Measurements from ENCODE around the gene NAT8L.
"Not testable (repeated sequence)": the region's sequence is repeated elsewhere in the genome, so short reads cannot be mapped to it uniquely, and the experiment has no call there.

The NAT8L gene, protein sequence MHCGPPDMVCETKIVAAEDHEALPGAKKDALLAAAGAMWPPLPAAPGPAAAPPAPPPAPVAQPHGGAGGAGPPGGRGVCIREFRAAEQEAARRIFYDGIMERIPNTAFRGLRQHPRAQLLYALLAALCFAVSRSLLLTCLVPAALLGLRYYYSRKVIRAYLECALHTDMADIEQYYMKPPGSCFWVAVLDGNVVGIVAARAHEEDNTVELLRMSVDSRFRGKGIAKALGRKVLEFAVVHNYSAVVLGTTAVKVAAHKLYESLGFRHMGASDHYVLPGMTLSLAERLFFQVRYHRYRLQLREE

DNA sequence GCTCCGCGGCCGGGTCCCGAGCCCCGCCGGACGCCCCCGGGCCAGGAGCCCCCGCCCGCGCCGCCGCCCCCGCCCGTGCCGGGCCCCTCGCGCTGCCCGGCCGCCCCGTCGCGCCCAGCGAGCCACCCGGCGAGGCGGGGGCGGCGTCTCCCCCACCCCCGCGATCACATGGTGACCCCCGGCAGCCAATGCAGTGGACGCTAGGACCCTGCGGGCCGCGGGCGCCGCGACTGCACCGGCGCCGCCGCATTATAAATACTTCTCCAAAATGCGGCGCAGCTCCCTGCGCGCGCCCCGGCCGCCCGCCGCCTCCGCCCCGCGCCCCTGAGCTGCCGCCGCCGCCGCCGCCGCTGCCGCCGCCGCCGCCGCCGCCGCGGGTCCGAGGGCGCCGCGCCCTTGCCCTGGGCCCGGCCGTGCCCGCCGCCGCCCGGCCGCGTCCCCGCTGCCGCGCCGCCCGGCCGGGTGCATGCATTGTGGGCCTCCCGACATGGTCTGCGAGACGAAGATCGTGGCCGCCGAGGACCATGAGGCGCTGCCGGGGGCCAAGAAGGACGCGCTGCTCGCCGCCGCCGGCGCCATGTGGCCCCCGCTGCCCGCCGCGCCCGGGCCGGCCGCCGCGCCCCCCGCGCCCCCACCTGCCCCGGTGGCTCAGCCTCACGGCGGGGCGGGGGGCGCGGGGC is at the start of gene NAT8L:
TSS of gene NAT8L (plus strand) at position 282 of the 680 bp plus-strand sequence. CDS start at position 467, 185 bp downstream.
- peak; percentile 75 for DNase-seq

GRCh38 chr4:2009651-2010233 is 49.4 kb upstream of the NAT8L start:
- peak; percentile 66 for DNase-seq

DNA sequence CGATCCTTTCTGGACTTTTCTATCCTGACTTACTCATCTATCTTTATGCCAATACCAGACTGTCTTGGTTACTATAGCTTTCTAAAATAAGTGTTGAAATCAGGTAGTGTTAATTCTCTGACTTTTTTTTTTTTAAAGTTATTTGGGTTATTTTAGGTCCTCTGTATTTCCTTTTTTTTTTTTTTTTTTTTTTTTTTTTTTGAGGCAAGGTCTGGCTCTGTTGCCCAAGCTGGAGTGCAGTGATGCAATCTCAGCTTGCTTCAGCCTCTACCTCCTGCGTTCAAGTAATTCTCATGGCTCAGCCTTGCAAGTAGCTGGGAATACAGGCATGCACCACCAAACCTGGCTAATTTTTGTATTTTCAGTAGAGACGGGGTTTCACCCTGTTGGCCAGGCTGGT is 47.5 kb upstream of the NAT8L start:
- DNase-seq: no peak

DNA sequence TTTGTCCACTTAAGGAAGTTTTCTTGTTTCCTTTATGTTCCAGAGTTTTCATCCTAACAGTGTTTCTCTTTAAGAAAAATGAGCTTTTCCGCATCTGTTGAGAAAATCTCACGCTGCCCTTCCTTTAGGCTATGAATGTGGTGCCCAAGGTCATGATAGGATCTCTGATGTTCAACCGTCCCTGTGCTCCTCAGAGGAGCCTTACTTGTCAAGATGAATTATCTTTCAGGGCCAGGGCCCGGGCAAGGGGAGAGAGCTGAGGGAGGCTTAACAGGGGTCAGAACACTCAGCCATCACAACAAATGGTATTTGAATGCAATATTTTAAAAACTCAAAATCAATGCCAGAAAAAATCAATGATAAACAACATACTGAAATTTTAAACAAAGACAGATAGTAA is 44.1 kb upstream of the NAT8L start:
- DNase-seq: no peak

GRCh38 chr4:2021358-2022018 is 37.6 kb upstream of the NAT8L start:
- DNase-seq: not testable (repeated sequence)

GRCh38 chr4:2024683-2025082 is 34.4 kb upstream of the NAT8L start:
- no peak for DNase-seq

DNA sequence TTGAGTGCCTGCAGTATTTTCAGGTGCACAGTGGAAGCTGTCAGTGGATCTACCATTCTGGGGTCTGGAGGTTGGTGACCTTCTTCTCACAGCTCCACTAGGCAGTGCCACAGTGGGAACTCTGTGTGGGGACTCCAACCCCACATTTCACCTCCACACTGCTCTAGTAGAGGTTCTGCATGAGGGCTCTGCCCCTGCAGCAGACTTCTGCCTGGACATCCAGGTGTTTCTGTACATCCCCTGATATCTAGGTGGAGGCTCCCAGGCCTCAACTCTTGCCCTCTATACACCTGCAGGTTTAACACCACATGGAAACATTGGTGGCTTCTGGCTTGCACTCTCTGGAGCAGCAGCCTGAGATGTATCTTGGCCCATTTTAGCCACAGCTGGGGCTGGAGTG is 33.3 kb upstream of the NAT8L start:
- DNase-seq: no peak

DNA sequence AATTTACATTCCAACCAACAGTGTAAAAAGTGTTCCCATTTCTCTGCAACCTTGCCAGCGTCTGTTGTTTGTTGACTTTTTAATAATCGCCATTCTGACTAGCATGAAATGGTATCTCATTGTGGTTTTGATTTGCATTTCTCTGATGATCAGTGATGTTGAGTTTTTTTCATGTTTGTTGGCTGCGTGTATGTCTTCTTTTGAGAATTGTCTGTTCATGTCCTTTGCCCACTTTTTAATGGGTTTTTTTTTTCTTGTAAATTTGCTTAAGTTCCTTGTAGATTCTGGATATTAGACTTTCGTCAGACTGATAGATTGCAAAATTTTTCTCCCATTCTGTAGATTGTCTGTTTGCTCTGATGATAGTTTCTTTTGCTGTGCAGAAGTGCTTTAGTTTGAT is 32.0 kb upstream of the NAT8L start:
- not testable (repeated sequence) for DNase-seq

GRCh38 chr4:2031161-2031560 is 28.0 kb upstream of the NAT8L start:
- not testable (repeated sequence) for DNase-seq

- DNase-seq: no peak
Measured at GRCh38 chr4:2036327-2036726, 22.8 kb upstream of the NAT8L start.

DNA sequence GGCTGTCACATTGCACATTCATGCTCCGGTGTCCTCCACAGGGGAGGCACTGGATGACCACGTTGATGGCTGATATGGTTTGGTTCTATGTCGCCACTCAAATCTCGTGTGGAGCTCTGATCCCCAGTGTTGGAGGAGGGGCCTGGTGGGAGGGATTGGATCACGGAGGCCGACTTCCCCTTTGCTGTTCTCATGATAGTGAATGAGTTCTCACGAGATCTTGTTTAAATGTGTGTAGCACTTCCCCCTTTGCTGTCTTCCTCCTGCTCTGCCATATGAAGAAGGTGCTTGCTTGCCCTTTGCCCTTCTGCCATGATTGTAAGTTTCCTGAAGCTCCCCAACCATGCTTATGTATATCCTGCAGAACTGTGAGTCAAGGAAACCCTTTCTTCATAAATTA is 22.3 kb upstream of the NAT8L start:
- DNase-seq: no peak

- no peak for DNase-seq
Measured at GRCh38 chr4:2040391-2041238, 18.5 kb upstream of the NAT8L start.

DNA sequence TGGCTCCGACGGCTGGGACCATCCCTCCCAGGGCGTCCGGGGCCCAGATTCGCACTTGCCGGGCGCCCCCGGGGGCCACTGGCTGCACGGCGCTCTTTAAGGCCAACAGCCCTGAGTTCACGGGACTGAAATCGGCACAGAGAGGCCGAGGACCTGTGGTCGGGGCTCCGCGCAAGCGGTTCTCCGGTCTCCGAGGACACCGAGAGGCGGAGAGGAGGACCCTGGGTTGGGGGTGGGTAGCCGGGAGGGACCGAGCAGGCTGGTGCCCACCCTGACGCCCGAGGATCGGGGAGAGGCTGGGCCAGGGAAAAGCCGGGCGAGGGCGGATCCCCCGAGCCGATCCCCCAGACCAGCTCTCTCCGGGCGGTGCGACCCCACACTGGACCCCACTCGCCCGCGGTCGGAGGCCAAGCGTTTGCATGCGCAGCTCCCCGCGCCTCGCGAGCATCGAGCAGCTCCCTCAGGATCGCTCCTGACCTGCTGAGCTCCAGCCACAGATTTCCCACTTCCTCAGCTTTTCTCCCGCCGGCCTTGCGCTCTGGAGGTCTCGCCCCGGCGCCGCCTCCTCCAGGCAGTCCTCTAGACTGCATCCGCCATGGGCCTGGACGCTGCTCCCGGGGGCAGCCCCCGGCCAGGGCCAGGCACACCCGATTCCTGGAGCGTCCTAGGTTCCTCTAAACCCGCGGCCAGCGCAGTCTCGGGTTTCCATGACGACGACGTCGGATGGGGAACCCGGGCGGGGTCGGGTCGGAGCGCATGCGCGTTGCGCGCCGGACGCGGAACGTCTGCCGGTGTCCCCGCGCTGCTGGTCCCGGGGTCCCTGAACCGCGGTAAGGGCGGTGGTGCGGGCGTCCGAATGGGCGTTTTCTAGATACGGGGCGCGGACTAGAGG is 17.6 kb upstream of the NAT8L start:
- DNase-seq: peak; percentile 77

DNA sequence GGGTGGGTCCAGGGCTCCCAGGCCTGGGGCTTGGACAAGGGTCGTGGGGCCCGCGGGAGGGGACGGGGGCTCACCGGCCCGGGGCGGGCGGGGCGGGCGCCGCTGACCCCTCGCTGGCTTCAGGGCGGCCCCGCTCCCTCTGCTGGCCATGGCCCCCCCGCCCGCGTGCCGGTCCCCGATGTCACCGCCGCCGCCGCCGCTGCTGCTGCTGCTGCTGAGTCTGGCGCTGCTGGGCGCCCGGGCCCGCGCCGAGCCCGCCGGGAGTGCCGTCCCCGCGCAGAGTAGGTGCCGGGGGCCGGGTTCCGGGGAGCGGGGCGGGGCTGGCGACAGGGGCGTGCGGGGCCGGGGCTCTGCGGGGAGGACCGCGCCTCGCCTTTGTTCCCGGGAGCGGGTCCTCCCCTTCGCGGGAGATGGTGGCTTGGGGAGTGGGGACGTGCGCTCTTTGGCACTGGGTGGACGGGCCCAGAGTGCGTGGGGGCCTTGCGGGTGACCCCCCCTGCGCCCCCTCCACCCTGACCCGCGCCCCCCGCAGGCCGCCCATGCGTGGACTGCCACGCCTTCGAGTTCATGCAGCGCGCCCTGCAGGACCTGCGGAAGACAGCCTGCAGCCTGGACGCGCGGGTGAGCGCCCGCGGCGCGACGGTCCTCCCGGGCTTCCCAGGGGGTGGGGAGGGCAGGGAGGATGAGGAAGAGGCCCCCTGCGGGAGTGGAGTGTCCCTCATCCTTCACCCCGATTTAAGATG is 16.8 kb upstream of the NAT8L start:
- DNase-seq: no peak

DNA sequence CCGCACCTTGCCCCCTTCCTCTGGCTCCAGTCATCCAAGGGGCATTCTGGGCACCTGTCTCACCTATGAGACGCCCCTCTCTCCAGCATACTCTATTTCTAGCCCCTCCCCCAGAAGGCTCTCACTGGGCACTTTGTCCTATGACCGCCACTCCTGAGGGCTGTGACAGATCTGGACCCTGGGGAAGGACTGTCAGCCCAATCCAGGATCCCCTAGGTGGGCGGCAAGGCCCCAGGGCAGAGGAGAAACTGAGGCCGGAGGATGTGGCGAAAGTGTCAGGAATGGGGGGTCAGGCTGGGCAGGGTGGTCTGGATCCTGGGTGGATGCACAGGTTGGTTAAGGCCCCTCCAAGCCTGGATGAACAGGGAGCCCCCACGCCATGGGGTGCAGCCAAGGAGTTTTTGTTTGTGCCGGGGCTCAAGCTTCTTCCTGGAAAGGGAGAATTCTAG is 16.2 kb upstream of the NAT8L start:
- no peak for DNase-seq

- DNase-seq: no peak
Measured at GRCh38 chr4:2043396-2044118, 15.6 kb upstream of the NAT8L start.

- no peak for DNase-seq
Measured at GRCh38 chr4:2044119-2044485, 15.0 kb upstream of the NAT8L start.

- no peak for DNase-seq
Measured at GRCh38 chr4:2044542-2045517, 14.3 kb upstream of the NAT8L start.

- no peak for DNase-seq
Measured at GRCh38 chr4:2045518-2045951, 13.6 kb upstream of the NAT8L start.

Measured in COR-L47 (cell line).